Measurements from ENCODE around the gene TSEN15.
"Not testable (repeated sequence)": the region's sequence is repeated elsewhere in the genome, so short reads cannot be mapped to it uniquely, and the experiment has no call there.

Gene TSEN15

DNA sequence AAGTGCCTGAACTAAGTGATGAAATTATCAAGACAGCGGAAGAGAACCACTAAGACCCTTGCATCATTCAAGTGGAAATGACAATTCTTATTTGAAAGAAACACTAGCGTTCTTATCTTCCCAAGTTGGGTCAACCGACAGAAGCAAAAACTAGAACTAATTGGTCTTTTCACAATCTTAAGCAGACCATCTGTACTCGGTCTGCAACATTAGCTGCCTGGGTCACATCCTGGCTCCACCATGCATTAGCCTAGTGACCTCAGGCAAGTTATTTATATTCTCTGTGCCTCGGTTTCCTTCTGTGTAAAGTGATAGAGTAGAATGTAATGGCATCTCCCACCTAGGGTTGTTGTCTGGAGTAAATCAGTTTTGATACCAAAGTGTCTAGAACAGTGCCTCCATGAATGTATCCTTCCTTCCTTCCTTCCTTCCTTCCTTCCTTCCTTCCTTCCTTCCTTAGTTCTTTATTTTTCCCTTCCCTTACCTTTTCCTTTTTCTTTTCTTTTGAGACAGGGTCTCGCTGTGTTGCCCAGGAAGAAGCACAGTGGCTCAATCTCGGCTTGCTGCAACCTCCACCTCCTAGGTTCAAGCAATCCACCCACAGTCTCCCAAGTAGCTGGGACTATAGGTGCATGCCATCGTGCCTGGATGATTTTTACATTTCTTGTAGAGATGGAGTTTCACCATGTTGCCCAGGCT lies 20.0 kb upstream of the TSEN15 start:
- no peak for DNase-seq

DNA sequence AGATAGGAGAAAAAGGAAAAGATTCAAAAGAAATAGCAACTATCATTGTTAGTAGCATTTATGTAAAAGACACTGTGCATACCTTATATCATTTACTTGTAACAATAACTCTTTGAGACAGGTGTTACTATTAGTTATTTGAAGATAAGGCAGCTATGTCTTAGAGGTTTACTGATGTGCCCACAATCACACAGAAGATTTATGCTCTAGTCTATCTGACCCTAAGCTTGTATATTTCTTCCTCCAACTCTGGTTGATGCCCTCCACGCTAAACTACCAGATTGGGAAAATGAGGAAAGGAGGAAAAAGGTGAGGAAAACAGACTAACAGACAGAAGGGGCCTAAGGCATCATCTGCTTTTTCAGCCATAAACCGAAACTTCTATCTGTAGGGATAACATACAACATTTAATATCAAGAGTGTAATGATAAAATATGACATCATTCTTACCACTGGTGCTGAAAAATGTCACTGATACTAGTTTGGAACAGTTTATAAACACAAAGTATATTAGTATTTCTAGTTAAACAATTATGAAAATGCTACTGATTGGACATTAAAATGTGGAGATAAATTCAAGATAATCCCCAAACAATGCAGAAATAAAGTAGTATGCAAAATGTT lies 19.1 kb upstream of the TSEN15 start:
- no peak for DNase-seq

DNA sequence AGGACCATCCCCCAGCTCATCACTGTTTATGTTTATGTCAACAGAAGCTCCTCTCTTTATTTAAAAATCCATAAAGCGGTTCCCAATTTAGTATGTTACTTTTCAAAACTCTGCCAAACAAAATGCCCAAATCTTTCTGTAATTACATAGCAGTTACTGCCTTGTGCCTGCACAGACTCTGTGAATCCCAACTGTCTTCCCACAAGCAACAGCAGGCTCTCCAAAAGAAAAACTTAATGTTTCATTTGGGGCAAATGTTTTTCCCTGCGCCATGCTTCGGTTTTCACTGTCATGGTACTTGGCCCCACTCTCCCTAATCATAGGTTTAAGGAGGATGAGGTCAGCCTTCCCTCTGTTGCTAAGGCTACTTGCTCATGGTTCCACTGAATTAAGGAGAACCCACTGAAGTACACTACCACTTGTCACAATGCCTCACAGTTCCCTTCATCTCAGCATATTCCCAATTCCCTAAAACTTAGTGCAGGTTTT lies 18.6 kb upstream of the TSEN15 start:
- DNase-seq, result no peak

DNA sequence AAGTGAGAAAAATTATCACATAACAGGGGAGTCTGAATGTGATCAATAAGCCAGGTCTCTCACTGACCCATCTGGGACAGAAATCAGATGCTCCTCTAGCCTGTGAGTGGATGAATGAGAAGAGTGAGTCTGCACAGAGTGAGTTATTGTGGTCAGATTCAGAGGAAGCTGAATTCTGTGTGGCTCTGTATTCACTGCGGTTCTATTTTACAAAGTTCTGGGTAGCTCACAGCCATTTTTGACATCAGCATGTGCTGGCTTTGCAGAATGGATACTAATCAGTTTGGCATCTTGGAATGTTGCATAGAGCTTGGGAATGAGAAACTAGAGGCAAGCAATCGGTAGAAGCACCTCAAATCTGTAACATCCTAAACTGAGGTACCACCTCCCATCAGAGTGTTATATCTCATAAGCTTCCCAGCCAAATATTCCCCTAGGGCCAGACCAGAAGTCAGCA lies 17.8 kb upstream of the TSEN15 start:
- DNase-seq, result peak; percentile 73

DNA sequence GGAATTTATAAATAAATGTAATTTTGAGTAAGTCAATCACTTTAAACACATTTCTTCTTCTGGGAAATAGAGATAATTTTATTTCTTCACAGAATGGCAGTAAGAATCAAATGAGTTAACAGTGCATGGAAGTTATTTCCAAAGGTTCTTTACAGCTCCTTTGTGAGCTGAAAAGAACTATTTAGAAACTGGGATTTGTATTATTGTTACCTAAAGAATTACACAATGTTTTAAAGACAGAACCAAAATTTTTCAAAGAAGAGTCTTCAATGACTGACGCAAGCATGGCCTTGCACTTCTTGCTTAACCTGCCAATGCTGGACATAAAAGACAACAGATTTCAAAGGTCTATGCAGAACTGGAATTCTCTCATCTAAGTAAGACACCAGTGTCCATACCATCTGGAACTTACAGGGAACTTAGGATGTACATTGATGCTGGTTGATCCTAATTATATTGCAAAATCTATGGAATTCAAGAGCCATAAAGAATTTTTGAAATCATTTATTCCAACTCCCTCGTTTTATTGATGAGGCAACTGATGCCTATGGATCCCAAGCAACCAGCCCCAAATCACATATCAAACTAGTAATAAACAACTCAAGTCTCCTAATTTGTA lies 16.7 kb upstream of the TSEN15 start:
- no peak for DNase-seq

DNA sequence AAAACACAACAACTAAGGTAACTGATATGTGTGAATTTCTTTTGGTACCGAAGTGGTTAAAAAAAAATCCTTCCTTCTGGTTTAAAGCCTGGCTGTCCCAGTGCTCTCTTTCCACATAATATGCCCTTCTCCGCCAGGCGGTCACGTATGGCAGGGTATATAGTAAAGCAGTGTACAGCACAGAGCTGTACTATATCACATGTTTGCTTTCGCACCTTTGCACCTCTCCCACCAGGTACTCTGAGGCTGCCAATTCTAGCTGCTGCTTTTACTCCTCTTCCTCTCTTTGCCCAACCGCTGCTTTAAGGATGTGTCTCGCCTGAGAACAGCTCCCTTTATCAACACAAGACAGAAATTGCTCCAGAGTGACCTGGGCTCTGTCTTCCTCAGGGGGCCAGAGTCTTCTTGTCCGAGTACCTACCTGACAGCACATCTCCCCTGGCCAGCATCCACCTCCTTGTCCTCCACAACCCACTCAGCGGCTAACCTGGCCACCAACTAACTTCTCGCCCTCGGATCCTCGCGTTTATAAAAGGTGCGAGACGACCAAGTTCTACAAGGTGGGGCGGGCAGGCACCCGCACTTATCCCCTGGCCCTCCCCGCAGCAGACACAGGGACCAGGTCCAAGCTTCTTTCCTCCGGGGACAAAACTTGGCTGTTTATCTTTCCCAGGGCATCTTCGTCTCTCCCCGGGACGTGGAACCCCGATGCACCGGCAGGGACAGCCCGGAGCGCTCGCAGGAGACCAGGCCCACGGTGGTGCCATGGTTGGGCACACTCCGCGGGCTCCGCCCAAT lies 15.6 kb upstream of the TSEN15 start:
- DNase-seq, result no peak

DNA sequence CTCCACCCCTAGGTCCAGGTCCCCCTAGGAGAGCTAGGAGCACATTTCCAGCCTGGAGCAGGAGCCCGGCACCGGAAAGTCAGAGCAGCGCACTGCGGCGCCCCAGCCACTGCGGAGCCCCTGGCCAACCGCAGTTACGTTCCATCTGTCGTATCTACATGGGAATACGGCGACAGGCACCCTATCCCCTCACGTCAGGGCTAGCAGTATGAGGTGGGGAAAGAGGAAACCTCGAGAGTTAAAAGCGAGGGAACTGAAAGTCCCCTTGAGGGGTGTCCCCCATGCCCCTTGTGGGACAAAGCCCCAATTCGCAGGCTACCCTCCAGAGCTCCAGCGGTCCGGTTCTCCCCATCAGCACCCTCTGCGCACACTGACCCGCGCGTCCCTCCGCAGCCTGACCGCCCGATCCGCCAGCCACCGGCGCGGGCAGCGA lies 15.0 kb upstream of the TSEN15 start:
- DNase-seq, result peak; percentile 57

DNA sequence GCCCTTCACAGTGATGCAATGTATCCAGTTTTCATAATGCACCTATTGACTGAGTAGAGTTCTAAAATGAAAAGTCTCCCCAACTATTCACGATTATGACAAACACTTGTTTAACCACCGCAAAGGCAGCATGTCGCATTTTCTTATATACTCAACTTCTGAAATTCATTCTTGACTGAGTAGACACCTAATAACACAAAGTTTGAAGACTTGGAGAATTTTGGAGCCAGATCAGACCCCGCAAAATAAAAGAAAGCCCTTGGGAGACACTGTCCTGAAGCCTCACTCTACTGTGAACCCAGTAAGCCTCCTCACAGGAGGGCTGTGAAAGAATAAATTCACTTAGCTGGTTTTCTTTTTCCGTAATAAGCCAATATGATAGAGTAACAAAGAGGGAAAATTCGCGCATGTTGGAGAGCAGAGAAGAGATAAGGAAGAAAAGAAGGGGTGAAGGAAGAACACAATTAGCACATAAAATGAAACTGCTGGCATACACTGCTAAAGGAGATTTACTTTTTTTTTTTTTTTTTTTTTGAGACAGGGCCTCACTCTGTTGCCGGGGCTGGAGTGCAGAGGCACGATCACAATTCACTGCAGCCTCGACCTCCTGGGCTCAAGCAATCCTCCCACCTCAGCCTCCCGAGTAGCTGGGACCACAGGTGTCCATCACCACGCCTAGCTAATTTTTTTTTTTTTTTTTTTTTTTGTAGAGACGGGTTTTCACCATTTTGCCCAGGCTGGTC lies 13.5 kb upstream of the TSEN15 start:
- no peak for DNase-seq

DNA sequence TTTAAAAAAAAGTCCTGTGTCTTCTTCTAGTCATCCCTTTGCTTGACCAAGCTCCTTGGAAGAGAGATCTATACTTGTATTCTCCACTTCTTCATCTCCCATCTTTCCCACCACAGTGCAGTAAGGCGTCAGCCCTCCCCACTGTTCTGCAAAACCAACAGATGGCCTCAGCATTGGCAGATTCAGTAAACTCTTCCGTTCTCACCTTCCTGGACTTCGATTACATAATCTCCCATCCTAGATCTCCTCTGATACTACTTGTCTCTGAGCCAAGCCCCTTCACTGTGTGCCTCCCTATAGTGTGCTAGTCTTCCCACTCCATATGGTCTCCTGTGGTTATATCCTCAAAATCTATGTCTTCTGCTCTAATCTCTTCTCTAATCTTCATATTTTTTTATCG lies 12.4 kb upstream of the TSEN15 start:
- no peak for DNase-seq

DNA sequence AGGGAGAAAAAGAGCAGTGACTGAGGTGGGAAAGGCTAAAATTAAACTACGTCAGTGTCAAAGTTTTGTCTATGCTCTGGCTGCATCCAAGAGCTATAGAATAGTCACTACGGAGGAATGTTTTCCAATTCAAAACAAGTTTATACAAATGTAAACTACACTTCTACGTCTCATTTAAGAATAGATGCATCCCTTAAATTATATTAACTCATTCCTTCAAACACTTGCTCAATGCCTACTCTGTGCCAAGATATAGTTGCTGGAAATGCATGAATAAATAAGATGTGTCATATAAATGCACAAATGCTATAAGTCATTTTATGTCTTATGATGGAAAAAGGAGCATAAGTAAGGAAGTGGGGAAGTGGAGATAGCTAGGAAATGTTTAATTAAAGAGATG lies 9.8 kb upstream of the TSEN15 start:
- no peak for DNase-seq

DNA sequence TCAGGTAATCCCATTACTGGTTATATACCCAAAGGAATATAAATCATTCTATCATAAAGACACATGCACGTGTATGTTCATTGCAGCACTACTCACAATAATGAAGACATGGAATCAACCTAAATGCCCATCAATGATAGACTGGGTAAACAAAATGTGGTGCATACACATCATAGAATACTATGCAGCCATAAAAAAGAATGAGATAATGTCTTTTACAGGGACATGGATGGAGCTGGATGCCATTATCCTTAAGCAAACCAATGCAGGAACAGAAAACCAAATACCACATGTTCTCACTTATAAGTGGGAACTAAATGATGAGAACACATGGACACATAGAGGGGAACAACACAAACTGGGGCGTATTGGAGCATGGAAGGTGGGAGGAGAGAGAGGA lies 8.2 kb upstream of the TSEN15 start:
- DNase-seq, result not testable (repeated sequence)

DNA sequence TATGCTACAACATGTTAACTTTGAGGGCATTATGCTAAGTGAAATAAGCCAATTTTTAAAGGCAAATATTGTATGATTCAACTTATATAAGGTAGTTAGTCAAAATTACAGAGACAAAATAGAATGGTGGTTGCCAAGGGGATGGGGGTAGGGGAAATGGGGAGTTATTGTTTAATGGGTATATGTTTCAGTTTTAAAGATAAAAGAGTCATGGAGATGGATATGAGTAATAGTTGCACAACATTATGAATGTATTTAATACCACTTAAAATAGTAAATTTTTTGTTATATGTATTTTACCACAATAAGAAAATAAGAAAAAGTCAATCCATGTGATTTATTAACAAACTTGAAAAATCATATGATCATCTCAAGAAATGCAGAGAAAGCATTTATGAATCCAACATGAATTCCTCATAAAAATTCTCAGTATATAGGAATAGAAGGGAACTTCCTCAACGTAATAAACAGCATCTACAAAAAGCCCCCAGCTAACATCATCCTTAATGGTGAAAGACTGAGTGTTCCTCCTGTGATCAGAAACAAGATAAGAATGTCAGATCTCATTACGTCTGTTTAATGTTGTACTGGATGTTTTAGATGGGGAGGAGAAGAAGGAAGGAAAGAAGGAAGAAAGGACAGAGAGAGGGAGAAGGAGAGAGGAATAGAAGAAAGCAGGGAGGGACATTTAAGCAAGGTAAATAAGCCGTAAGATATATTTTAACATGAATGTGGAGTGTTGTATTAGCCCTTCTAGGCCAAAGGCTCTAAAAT lies 6.7 kb upstream of the TSEN15 start:
- no peak for DNase-seq

DNA sequence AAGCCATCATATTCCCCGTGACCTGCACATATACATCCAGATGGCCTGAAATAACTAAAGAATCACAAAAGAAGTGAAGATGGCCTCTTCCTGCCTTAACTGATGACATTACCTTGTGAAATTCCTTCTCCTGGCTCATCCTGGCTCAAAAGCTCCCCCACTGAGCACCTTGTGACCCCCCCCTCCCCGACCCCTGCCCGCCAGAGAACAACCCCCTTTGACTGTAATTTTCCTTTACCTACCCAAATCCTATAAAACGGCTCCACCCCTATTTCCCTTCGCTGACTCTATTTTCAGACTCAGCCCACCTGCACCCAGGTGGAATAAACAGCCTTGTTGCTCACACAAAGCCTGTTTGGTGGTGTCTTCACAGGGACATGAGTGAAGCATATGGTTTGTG lies 4.0 kb upstream of the TSEN15 start:
- not testable (repeated sequence) for DNase-seq

DNA sequence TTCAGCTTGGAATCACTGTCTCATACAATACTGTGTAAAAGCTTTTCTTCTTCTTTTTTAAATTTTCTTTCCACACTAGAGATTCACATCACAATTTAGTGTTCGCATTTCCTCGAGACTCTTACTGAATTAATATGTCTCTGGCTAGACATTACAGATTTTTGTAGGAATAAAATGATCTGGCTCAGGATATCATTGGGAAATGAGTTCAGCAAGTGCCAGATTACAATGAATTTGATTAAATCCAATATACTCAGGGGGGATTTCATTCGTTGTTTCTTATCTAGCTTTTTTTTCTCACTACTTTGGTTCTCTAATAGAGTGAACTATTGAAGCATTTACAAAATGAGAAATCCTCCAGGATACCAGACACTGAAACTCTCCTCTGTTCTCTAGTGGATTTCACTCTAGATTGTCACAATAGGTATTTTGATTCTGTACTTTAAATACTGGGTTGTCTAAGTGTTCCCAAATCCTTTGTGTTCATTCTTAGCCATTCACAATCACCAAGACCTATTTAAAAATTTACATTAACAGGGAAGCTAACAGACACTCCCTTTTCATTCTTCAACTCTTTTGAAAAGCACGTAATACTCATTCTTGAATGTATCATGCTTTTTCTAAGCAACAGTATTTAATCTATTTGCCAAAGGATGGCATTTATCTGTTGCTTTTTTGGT lies 2.8 kb upstream of the TSEN15 start:
- no peak for DNase-seq

DNA sequence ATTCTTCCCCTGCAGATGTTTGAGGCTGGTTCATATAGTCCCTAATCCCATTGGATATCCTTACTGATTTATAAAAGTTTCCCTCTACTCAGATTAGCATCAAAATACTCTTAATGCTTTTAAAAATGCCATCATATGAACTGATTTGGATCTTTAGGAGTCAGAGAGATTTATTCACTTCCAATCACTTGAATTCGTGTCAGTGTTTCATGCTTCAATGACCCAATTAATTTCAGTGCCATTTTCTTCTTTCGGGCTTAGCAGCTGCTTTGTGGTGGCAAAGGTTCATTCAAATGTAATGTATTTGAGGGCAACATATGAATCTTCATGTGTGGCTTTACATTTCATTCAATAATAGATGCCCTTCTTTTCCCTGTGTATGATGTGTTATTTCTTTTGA lies 2.2 kb upstream of the TSEN15 start:
- DNase-seq, result no peak

DNA sequence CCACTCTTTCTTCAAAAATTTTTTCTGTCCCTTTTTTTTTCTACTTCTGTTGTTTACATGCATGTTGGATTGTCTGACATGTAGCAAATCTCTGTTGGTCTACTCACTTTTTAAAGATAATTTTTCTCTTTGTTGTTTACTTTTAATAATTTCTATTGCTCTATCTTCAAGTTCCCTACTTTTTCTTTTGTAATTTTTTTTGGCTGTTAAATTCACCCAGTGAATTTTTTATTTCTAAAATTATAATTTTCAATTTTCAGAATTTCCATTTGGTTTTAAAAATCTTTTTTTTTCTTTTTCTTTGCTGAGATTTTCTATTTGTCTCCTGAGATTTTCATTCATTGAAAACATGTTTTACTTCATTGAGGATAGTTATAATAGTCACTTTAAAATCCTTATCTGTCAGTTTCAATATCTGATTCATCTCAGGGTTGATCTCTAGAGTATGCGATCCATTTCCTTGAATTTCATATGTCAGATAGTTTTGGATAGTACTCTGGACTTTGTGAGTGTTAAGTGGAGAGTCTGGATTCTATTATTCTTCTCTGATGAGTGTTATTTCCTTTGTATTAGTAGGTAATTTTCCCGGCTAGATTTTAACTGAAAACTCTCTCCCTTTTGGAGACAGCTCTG lies 1.6 kb upstream of the TSEN15 start:
- DNase-seq, result no peak

DNA sequence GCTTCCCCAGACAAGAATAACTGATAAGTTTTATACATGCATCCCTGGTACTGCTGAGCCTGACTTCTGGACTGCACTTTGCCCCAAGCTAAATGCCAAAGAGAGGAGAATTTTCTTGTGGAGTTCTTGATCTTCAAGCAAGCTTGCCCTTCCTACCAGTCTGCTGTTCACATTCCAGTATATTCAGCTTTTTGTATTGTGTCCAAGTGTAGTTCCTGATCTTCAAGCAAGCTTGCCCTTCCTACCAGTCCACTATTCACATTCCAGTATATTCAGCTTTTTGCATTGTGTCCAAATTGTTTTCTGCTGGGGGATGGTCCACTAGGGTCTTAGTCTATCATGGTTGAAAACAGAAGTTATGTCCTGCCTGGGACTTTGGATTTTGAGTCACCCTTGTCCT lies 894 bp upstream of the TSEN15 start:
- peak; percentile 26 for DNase-seq

DNA sequence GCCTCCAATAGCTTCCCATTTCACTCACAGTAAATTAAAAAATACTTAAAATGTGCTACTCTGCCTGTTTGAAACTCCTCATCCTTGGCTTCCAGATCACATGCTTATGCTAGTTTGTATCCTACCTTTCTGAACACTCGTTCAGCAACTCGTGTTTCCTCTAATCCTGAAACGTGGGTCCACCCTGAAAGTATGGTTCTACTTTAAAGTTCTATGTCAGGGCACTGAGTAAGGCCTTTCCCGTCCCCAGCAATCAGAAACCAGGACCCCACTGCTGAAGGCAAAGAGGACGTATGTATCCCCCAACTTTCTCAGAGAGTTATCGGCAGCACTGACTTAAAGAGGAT lies 419 bp upstream of the TSEN15 start:
- DNase-seq, result no peak

DNA sequence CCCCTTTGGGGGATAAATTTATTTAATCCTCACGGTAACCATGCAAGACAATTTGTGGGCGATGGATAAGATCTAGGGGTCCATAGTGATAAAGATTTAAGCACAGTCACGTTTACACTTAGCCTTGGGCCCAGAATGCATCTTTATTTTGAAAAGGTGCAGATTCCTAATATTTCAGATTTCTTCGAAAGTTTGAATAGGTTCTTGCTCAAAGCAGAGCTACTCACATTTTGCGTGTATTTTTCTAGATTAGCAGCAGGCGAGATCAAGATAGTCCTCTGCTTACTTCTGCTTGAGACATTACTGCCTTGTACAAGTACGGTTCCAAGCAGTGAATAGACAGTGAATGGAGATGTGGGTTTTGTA lies 647 bp downstream of the TSEN15 start:
- DNase-seq, result no peak

DNA sequence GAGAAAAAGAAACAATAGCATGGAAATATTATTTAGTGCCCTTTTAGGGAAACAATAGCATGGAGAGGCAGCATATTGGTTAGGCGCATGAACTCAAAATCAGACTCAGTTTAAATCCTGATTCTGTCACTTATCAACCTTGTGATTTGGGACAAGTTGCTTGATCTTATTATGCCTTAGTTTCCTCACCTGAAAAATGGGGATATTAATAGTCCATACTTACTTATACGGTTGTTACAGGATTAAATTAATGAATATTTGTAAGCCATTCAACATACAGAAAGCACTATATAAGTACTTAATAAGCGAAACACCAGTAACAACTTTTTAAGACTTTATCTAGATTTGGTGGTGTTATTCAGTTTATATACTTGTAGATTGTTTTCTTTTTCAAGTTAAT lies 1.2 kb downstream of the TSEN15 start:
- no peak for DNase-seq

DNA sequence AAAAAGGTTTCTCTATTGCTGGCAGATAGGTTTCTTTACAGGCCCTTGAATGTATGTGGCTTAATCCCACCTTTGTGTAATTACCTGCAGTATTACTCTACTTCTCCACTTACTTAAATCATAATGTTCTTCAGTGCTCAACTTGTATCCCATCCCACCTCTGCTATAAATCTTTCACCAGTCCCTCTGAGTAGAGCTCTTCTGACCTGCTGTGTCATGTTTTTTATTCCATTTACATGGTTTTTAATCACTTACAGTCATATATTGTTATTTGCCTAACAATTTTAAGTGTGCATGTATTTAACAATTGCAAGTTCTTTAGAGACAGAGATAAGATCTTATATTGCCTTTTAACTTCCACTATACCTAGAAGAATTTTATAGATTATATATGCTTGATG lies 2.4 kb downstream of the TSEN15 start:
- no peak for DNase-seq
